ENCODE results near the gene C11orf52.
"Not testable (repeated sequence)": the region's sequence is repeated elsewhere in the genome, so short reads cannot be mapped to it uniquely, and the experiment has no call there.

Gene C11orf52

GRCh38 chr11:111918390-111919256, at the start of gene C11orf52:
TSS of gene C11orf52 (plus strand) at chr11:111918913. CDS start at chr11:111918973, 60 bp downstream.
- DNase-seq, result peak; percentile 94

GRCh38 chr11:111870113-111870512, 48.6 kb upstream of the C11orf52 start:
- DNase-seq, result no peak

- no peak for DNase-seq
Measured at GRCh38 chr11:111870522-111870885, 48.2 kb upstream of the C11orf52 start.

- peak; percentile 19 for DNase-seq
Measured at GRCh38 chr11:111870886-111871692, 47.6 kb upstream of the C11orf52 start, which contains the start of gene ALG9. TSS of gene ALG9 (minus strand) at chr11:111871581. CDS start at chr11:111871482, 99 bp downstream.

GRCh38 chr11:111871693-111872161, 47.0 kb upstream of the C11orf52 start:
- no peak for DNase-seq

GRCh38 chr11:111878385-111878848, 40.3 kb upstream of the C11orf52 start:
- DNase-seq, result peak; percentile 26

- DNase-seq, result peak; percentile 96
Measured at GRCh38 chr11:111878849-111879636, 39.7 kb upstream of the C11orf52 start, which contains the start of the genes CFAP68 and FDXACB1. TSS of gene CFAP68 (plus strand) at chr11:111879541. CDS start at chr11:111879561, 20 bp downstream. TSS of gene FDXACB1 (minus strand) at chr11:111879165. CDS start at chr11:111879132, 33 bp downstream.

- DNase-seq, result no peak
Measured at GRCh38 chr11:111879637-111879960, 39.1 kb upstream of the C11orf52 start.

- no peak for DNase-seq
Measured at GRCh38 chr11:111882202-111882601, 36.5 kb upstream of the C11orf52 start.

GRCh38 chr11:111885053-111885452, 33.7 kb upstream of the C11orf52 start:
- not testable (repeated sequence) for DNase-seq

- DNase-seq, result no peak
Measured at GRCh38 chr11:111886032-111886431, 32.7 kb upstream of the C11orf52 start.

- DNase-seq, result no peak
Measured at GRCh38 chr11:111886844-111887243, 31.9 kb upstream of the C11orf52 start.

- no peak for DNase-seq
Measured at GRCh38 chr11:111905411-111905810, 13.3 kb upstream of the C11orf52 start.

- no peak for DNase-seq
Measured at GRCh38 chr11:111906680-111907079, 12.0 kb upstream of the C11orf52 start.

- DNase-seq, result no peak
Measured at GRCh38 chr11:111908639-111909305, 9.9 kb upstream of the C11orf52 start.

GRCh38 chr11:111909378-111909777, 9.3 kb upstream of the C11orf52 start:
- no peak for DNase-seq

- DNase-seq, result peak; percentile 79
Measured at GRCh38 chr11:111910676-111911562, 7.8 kb upstream of the C11orf52 start.

- no peak for DNase-seq
Measured at GRCh38 chr11:111911563-111912401, 6.9 kb upstream of the C11orf52 start, which contains the start of gene CRYAB. TSS of gene CRYAB (minus strand) at chr11:111911770. CDS start at chr11:111911724, 46 bp downstream.

- no peak for DNase-seq
Measured at GRCh38 chr11:111912535-111912934, 6.2 kb upstream of the C11orf52 start, which contains the start of gene HSPB2. TSS of gene HSPB2 (plus strand) at chr11:111912734. CDS start at chr11:111912830, 96 bp downstream.

Measured in NCI-H2029 treated with DMSO at 0.1 percent for 48 hours (cell line).